Mesodermal cell (in vitro differentiated cells): ENCODE data around the gene TNFAIP2.

Experiments used
- H3K27ac ChIP-seq: 2 replicates; pipeline ENCODE4 v1.7.0; 2013; ENCODE audit warnings: mild to moderate bottlenecking, low read depth, low read length, moderate library complexity; ENCODE audit not compliant: severe bottlenecking
- H3K36me3 ChIP-seq: 2 replicates; pipeline ENCODE4 v1.7.1; 2013; ENCODE audit warnings: mild to moderate bottlenecking, low read length, moderate library complexity; ENCODE audit not compliant: control insufficient read depth, insufficient read depth
- H3K4me1 ChIP-seq: one replicate; pipeline ENCODE4 v1.7.1; 2013; ENCODE audit warnings: mild to moderate bottlenecking, low read length; ENCODE audit not compliant: insufficient read depth, control insufficient read depth, poor library complexity, severe bottlenecking
- H3K4me3 ChIP-seq: 2 replicates; pipeline ENCODE4 v1.7.0; 2013; ENCODE audit warnings: low read length, control low read depth, mild to moderate bottlenecking; ENCODE audit not compliant: insufficient read depth, poor library complexity, severe bottlenecking; ENCODE audit errors: extremely low read depth
- H3K9me3 ChIP-seq: 2 replicates; pipeline ENCODE4 v1.7.1; 2013; ENCODE audit warnings: mild to moderate bottlenecking, low read length, moderate library complexity; ENCODE audit not compliant: control insufficient read depth
- WGBS, 2 experiments: methylation state at CpG; one replicate each; pipeline ENCODE4 v1.1.5; 2013; ENCODE audit warnings: missing lambda C conversion rate in 2 of 2; ENCODE audit not compliant: insufficient coverage in 2 of 2; 5-methylcytosine and 5-hydroxymethylcytosine counted together

TNFAIP2 gene

GRCh38 chr14:103096387-103096786, 26.9 kb upstream of the TNFAIP2 start:
- Histone ChIP-seq H3K27ac (no peak overlapping the region), H3K4me1 (peaks cover 15% of the 10 kb centered on the region), H3K36me3 (no peaks in the 10 kb centered on the region), H3K9me3 (no peaks in the 10 kb centered on the region), H3K4me3 (no peak overlapping the region)
- WGBS, 2 experiments = 53 to 62% methylated on average over 2 to 4 of the region's 4 CpGs

- H3K27ac ChIP-seq = no peak overlapping the region
- H3K36me3 ChIP-seq = no peaks in the 10 kb centered on the region
- no peaks in the 10 kb centered on the region for H3K9me3 ChIP-seq
- 87 to 89% methylated on average over 24 to 26 of the region's 26 CpGs for WGBS, 2 experiments
- H3K4me1 ChIP-seq = peaks cover 15% of the 10 kb centered on the region
- no peak overlapping the region for H3K4me3 ChIP-seq
Measured at GRCh38 chr14:103097244-103097993, 25.8 kb upstream of the TNFAIP2 start.

DNA sequence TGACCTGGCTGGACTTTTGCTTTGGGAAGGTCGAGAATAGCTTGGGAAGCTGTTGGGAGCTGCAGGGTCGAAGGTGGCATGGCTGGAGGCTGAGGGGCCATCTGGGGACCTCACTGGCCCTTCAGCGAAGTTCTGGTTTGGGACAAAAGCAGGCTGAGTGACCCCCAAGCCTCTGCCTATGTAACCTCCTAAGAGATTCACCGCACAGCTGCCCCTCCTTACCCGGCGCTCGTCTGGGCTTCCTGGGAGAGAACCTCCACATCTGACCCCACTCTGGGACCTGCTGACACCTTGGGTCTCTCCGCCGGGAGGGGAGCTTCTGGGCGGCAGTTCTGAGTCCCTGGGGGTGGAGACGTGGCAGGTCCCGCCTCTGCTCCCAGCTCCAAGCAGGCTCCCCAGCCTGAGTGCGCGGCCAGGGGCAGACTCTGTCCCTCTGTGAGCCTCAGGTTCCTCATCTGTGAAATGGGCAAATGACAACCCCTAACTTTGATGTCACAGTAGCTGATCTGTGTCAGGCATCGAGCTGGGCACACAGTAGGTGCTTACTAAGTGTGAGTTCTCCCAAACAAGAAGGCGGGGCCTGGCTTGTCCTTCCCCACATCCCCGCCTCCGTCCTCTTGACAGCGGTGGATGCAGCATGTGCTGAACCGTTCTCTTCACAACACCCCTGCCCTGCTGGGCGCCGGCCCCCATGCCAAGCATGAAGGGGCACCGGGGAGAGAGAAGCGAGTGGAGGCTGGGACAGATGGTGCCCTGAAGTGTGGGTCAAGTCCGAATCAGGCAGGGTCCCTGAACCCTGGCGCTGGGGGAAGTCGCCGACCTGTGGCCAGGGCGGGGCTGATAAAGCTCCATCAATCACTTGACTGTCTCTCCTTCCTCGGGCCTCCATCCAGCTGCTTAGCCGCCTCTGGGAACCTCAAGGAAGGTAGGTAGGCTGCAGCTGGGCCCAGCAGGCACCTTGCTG, 25.0 kb upstream of the TNFAIP2 start:
- Histone ChIP-seq H3K4me3 (no peak overlapping the region), H3K9me3 (no peaks in the 10 kb centered on the region), H3K4me1 (peaks cover 15% of the 10 kb centered on the region), H3K27ac (no peak overlapping the region), H3K36me3 (no peaks in the 10 kb centered on the region)
- 86 to 88% methylated on average over 22 to 24 of the region's 31 CpGs for WGBS, 2 experiments

DNA sequence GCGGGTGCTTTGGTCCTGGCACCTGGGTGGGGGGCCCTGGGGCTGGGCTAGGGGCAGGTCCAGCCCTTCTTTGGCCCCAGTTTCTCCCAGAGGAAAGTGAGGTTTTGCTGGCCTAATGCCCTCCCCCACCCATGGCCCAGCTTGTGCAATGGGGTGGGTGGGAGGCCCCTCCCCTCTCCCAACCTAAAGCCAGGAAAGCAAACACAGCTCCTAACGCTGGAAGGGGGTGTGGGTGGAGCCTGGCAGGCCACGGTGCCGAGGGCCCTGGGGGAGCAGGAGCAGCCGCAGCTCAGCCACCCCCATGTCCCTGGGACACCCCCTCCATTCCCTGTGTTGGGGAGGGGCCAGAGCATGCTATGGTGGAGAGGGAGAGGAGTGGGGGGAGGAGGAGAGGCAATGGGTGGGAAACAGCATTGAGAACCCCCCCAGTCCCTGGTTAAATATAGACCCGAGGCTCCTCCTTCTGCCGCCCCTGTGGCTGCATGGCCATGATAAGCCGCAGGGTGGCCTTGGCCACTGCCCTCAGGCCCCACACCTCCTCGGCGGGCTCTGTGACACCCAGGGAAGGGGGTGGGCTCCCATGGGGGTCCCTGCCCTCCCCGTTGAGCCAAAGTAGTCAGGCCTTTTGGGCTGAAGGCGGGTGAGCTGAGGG, 24.1 kb upstream of the TNFAIP2 start:
- H3K36me3 ChIP-seq = no peaks in the 10 kb centered on the region
- 60 to 62% methylated on average over 3 to 8 of the region's 12 CpGs for WGBS, 2 experiments
- no peaks in the 10 kb centered on the region for H3K9me3 ChIP-seq
- H3K27ac ChIP-seq = no peak overlapping the region
- H3K4me3 ChIP-seq = no peak overlapping the region
- peaks cover 18% of the 10 kb centered on the region for H3K4me1 ChIP-seq

DNA sequence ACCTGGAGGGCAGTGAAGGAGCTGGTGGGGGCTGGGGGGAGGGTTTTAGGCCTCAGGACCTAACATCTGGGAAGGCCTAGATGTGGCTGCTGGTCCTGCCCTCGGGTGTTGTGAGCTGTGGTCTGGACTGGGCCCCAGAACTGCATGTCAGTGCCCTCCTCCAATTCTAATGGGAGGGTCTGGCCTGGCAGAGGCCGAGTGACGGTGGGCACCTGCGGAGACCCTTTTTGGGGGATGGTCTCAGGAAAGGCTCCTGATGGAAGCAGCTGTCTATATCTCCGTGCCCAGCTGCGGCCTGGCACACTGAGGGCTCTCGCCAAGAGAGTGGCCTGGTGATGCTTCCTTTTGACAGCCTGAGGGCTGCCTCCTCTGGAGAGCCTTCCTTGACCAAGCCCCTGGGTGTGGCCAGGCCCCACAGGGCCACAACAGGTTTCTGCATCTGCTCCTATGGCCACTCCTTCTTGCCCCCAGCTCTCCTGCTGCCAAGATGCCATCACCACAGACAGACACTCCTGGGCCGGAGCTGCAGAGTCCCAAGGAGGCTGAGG, 23.5 kb upstream of the TNFAIP2 start:
- 96 to 97% methylated on average over 8 of the region's 8 CpGs for WGBS, 2 experiments
- Histone ChIP-seq H3K9me3 (no peaks in the 10 kb centered on the region), H3K4me3 (no peak overlapping the region), H3K4me1 (peaks cover 19% of the 10 kb centered on the region), H3K36me3 (no peaks in the 10 kb centered on the region), H3K27ac (no peak overlapping the region)

GRCh38 chr14:103100281-103101121, 22.8 kb upstream of the TNFAIP2 start:
- H3K9me3 ChIP-seq = no peaks in the 10 kb centered on the region
- H3K4me3 ChIP-seq = no peak overlapping the region
- H3K36me3 ChIP-seq = no peaks in the 10 kb centered on the region
- peaks cover 19% of the 10 kb centered on the region for H3K4me1 ChIP-seq
- no peak overlapping the region for H3K27ac ChIP-seq
- 74 to 77% methylated on average over 20 to 23 of the region's 25 CpGs for WGBS, 2 experiments

DNA sequence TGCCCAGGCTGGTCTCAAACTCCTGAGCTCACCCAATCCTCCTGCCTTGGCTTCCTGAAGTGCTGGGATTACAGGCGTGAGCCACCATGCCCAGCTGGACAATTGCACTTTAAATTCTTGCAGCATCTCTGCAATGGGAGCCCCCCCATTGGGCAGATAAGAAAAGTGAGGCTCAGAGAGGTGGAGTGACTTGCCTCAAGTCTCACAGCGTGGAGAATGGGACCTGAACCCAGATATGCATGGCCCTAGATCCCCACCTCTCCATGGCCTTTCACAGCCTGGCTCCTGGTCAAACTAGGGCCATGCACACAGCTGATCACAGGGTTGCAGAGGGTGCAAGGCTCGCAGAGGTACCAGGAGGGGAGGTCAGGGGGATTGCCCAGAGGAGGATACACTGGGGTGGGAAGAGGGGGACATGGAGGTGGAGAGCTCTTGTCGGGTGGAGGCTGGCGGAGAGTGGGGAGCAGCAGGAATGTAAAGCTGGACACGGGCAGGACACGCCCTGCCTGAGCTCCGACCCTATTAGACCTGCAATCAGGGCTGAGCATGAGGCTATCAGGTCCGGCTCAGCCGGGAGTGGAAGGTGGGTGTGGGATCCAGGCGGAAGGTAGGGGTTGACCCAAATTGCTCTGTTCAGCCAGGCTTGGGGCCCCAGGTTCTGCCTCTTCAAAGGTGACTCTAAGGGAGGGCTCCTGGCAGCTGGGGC, 21.9 kb upstream of the TNFAIP2 start:
- H3K4me1 ChIP-seq = peaks cover 19% of the 10 kb centered on the region
- no peak overlapping the region for H3K4me3 ChIP-seq
- H3K36me3 ChIP-seq = no peaks in the 10 kb centered on the region
- H3K9me3 ChIP-seq = no peaks in the 10 kb centered on the region
- WGBS, 2 experiments = 90 to 97% methylated on average over 8 to 11 of the region's 11 CpGs
- no peak overlapping the region for H3K27ac ChIP-seq

DNA sequence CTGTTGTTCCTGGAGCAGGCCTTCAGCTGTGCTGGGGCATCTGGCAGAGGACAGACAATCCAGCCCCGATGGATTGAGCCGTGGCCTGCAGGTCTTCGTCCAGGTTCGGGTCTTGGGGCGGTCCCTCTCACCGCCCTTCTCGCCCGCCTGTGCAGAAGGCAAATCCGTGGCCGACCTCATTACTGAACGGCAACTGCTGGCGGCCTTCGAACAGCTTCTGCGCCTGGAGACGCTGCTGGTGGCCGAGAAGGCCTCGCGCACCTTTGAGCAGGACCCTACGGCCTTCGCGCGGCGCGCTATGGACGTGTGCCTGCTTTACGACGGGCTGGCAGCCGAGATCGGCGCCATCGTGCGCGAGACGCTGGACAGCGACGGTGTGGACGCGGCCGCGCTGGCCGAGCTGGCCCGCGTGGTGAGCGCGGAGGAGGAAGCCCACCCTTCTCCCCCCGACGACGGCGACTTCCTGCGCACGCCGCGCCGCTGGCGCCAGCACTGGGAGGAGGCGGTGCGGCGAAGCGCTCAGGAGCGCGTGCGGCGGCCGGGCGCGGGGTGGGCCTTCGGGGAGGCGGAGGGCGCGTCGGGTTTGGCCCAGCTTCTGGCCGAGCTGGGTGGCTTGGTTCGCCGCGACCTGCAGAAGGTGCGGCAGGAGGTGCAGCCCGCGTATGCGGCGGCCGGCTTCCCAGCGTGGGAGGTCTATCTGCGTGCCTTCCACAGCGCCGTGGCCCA, 21.1 kb upstream of the TNFAIP2 start:
- Histone ChIP-seq H3K4me1 (peaks cover 19% of the 10 kb centered on the region), H3K4me3 (no peak overlapping the region), H3K36me3 (no peaks in the 10 kb centered on the region), H3K9me3 (no peaks in the 10 kb centered on the region), H3K27ac (no peak overlapping the region)
- WGBS, 2 experiments = 89 to 91% methylated on average over 82 to 85 of the region's 85 CpGs

GRCh38 chr14:103102689-103103260, 20.5 kb upstream of the TNFAIP2 start:
- H3K4me1 ChIP-seq = peaks cover 19% of the 10 kb centered on the region
- no peak overlapping the region for H3K27ac ChIP-seq
- 85 to 91% methylated on average over 39 of the region's 39 CpGs for WGBS, 2 experiments
- H3K4me3 ChIP-seq = no peak overlapping the region
- no peaks in the 10 kb centered on the region for H3K36me3 ChIP-seq
- H3K9me3 ChIP-seq = no peaks in the 10 kb centered on the region
